Activated CD8-positive, alpha-beta memory T cell treated with anti-CD3 and anti-CD28 coated beads for 36 hours (primary cell): ENCODE results near the gene PHGDH. TPM values are rescaled to one million over a fixed set of nuclear protein-coding genes. Genes with fewer than 3 reads are reported as not detected.
"Not testable (repeated sequence)": the region's sequence is repeated elsewhere in the genome, so short reads cannot be mapped to it uniquely, and the experiment has no call there.

Experiments used
- CTCF ChIA-PET: fragments of 350-600 bp; sonication (Branson Sonifier 250); formaldehyde crosslinking; loops from one replicate; lab custom pipeline; 2021; ENCODE audit warnings: antibody characterized with exemption; lab: Charles Lee
- POLR2A ChIA-PET: fragments of 350-600 bp; sonication (Branson Sonifier 250); formaldehyde crosslinking; loops from one replicate; lab custom pipeline; 2021; ENCODE audit warnings: antibody characterized with exemption; lab: Charles Lee
- total RNA-seq, 2 experiments: library from RNA; stranded (reverse); gene quantifications; one replicate each; pipeline ENCODE4 v1.2.3, GENCODE V29; 2021

Gene PHGDH
- total RNA-seq, 2 experiments from 2014 or later = 171 to 185 TPM

DNA sequence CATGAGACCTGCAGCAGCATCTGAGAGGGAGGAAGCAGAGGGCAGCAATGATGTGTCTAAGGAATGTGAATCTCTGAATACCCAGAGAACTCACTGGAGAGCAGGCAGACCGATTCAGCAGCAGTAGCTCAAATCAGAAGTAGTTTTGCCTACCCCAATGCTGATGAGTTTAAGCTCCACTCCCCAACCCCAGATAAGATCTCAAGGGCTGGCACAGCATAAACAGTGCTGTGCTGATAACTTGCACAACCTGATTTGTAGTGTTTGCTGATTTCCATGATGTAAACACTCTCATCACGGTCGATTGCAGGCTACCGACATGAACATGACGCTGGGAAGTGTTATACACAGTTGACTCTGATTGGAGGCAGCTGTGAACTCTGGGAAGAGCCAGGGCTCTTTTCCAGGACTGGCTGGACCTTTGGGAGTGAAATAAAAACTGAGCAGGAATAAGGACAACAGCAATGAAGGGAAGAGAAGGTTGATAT, 68.2 kb downstream of the PHGDH start:
- ChIA-PET CTCF (no interaction called here), POLR2A (no interaction called here)

DNA sequence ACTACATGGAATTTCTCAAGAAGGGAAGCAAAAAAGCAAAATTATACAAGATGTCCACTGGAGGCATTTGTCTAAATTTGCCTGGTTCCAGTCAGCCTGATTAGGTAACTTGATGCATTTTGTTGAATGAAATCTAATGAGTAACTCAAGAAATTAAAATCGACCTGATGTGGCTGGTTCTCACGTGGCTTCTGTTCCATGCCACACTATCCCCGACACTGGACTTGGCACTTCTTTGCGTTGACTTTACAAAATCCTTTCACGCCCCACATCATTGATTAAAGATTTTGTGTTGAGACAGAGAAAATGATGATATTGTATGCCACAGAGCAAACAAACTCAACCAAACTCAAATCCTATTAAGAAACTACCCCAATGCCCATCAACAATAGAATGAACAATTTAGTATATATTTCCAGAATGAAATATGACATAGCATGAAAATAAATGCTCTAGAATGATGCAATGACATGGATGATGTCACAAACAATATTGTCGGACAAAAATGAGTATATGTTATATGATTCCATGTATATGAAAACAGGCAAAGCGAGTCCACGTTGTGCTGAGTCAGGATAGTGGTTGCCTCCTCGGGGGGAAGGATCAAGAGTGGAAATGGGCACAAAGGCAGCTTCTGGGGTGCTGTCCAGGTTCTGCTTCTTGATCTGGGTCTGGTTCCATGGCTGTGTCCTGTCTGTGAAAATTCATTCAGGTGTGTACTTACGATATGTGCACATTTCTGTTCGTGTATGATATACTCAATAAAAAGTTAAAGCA, 69.9 kb downstream of the PHGDH start:
- ChIA-PET CTCF (no interaction called here), POLR2A (no interaction called here)

- CTCF ChIA-PET = no interaction called here
These were observed 71.0 kb downstream of the PHGDH start for GRCh38 chr1:119782631-119783325.

GRCh38 chr1:119783354-119784185, 71.8 kb downstream of the PHGDH start:
- CTCF ChIA-PET = no interaction called here

More at GRCh38 chr1:119782631-119783325, 71.0 kb downstream of the PHGDH start:
- POLR2A ChIA-PET = no interaction called here

DNA sequence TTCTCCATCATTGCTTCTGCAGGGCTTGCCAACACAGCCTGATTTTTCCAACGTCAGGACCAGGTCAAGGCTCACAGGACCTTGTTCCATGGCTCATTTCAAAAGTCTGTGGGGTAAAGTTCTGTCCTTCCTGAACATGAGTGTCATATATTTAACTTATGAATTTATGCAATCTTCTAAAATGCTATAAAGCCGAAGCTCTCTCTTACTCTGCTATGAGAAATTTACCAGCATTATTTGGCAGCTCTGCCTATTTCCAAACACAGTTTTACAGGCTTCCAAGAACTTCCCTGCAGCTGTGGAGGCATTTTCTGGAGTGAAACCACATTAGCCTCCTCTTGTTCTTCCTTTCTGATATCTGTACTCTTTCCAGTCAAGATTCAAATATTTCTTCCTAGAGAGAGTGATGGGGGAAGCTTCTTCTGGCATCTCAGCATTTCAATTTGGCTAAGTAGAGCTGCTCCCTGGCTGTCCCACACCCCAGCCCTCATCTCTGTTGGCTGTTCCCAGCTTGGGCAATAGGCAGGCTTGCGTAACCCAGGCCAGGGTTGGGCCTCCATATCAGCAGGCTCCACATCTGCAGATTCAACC, 72.6 kb downstream of the PHGDH start:
- ChIA-PET POLR2A (no interaction called here), CTCF (no interaction called here)

More at GRCh38 chr1:119783354-119784185, 71.8 kb downstream of the PHGDH start:
- POLR2A ChIA-PET = no interaction called here

GRCh38 chr1:119786046-119786445, 74.3 kb downstream of the PHGDH start:
- POLR2A ChIA-PET, CTCF ChIA-PET: not testable (repeated sequence)

GRCh38 chr1:119786473-119787050, 74.8 kb downstream of the PHGDH start:
- CTCF ChIA-PET, POLR2A ChIA-PET: not testable (repeated sequence)

DNA sequence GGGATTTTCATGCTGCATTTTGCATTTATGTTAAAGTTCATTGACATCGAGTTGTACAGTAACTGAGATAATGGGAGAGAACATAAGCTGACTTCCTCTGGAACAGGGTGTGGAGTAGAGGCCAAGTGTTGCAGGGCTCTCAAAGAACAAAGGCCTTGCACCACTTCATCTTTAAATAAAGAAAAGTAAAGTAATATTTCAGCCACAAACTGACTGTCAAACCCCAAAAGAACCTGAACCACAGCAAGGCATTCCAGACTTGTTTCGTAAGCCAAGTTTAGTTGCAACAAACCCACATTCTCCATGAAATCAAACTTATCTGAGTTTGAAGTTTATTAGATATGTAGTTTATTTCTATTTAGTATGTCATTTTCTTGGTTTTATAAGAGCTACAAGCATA, 76.0 kb downstream of the PHGDH start:
- CTCF ChIA-PET = no interaction called here
- POLR2A ChIA-PET = no interaction called here

- POLR2A ChIA-PET = no interaction called here
- CTCF ChIA-PET = no interaction called here
These were observed 78.9 kb downstream of the PHGDH start for GRCh38 chr1:119790451-119791198.

GRCh38 chr1:119791377-119791776, 79.6 kb downstream of the PHGDH start:
- CTCF ChIA-PET = no interaction called here
- POLR2A ChIA-PET = no interaction called here

Other genes with a start within 250 kb of the PHGDH start
- not detected for gene HSD3B1, start 204.7 kb upstream of the PHGDH start, total RNA-seq
- gene ZNF697, start 63.7 kb upstream of the PHGDH start, total RNA-seq = 1 to 10 TPM in 1 of 2 experiments, under 1 TPM in 1; 0.99 to 1.0 TPM
- not detected for gene HMGCS2, start 57.0 kb downstream of the PHGDH start, total RNA-seq
- 1 to 10 TPM; 3.1 to 3.6 TPM for gene REG4, start 99.5 kb downstream of the PHGDH start, total RNA-seq
- gene ADAM30, start 184.6 kb downstream of the PHGDH start, total RNA-seq = not detected